NCI-H2196 (cell line): ENCODE measurements around the gene DOCK8.

Source experiments
- DNase-seq: peaks from one replicate; lab custom pipeline; 2025; ENCODE audit not compliant: unreplicated experiment; lab: John Stamatoyannopoulos, UW

The DOCK8 gene

DNA sequence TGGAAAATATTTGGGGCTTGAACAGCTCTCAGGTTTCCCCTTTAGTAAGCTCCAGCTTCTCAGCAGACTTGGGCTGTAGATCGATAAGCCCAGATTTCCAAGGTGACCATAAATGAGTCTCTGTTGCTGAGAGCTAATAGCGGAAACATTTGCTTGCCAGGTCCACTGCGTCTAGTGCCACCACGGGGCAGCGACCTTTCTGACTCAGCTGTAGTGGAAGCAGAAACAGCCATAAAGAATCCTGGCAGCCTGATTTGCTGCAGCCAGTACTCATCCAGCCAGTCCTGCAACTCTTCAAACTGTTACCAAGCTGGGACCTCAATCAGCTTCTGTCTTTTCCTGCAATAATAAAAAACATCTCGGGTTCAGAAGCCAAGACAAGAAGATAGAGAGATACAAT, 241.7 kb downstream of the DOCK8 start:
- DNase-seq: no peak

DNA sequence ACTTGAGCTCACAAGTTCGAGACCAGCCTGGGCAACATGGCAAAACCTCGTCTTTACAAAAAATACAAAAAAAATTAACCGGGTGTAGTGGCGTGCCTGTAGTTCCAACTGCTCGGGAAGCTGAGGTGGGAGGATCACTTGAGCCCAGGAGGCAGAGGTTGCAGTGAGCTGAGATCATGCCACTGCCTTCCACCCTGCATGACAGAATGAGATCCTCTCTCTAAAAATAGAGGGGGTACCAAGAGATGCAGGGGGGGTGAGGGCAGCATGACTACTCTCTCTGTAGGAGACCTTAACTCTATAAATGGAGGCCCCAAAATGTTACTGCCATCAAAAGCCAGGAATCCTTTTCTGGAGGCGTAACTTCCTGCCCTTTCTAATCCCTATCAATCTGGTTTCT, 243.9 kb downstream of the DOCK8 start:
- no peak for DNase-seq

DNA sequence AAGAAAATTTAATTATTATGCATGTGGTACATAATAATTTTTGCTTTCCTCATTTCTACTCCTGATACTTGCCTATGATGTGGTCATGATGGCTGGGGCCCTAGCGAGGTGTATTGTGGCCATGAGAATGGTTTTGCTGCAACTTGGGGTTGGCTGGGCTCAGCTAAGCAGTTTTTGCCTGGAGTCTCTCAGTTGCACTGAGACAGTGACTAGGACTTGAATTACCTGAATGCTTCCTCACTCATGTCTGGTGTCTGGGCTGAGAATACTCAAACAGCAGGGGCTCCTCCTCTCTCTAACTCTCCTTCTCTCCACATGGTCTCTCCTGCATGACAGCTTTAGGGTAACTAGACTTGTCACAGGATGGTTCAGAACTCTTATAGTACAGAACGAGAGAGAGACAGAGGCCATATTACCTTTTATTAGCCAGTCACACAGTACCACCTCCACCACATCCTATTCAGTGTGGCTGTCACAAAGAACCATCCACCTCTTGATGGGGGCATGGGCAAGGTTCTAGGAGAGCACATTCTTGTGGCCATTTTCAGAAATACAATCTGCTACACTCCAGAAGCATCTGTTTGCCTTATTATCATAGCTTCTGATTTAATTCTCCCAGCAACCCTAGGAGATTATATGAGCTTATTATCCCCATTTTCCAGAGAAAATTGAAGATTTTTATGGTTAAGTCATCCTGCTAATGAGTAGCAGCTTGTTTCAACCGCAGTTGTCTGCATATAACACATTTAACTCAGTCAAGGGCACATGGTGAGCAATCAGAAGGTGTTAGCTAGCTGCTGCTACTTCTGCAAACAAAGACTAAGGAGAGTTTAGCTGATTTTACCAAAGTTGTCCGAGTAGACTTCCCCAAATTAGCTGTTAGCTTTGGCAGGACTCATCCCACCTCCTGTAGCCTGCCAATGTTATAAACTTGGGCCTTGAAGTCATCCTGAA, 245.1 kb downstream of the DOCK8 start:
- DNase-seq: no peak

DNA sequence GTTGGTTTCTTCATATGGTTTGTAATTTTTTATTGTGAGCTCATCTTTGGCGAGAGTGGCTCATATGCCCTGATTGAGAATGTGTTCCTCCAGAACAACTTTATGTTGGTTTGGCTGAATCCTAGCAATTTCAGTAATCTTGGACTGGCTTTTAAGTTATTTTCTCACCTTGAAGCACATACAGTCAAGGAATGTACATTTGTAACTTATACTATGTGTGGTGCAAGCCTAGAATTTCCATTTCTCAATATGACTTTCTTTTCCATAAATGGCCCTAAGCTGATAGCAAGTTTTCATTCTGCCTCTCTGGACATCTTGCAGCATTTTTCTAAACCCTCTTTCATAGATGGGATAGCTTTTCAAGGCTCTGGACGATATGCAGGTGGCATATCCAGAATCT, 247.5 kb downstream of the DOCK8 start:
- DNase-seq: no peak

DNA sequence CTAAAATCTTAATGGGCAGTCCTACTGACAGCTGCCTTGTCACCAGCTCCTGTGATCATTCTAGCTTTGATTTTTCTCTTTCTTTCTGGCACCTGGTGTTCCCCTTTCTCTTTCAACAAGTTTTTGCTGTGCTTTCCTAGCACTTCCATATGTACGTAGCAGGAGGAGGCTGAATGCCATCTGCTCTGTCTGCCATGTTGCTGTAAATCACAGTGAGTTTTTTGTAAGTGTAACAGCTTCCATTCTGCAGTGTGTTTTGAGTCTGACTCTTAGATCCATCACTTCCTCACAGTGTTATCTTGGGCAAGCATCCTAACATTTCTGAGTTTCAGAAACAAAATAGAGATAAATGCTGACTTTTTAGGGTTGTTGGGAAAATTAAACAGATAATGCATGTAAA, 247.9 kb downstream of the DOCK8 start:
- no peak for DNase-seq

DNA sequence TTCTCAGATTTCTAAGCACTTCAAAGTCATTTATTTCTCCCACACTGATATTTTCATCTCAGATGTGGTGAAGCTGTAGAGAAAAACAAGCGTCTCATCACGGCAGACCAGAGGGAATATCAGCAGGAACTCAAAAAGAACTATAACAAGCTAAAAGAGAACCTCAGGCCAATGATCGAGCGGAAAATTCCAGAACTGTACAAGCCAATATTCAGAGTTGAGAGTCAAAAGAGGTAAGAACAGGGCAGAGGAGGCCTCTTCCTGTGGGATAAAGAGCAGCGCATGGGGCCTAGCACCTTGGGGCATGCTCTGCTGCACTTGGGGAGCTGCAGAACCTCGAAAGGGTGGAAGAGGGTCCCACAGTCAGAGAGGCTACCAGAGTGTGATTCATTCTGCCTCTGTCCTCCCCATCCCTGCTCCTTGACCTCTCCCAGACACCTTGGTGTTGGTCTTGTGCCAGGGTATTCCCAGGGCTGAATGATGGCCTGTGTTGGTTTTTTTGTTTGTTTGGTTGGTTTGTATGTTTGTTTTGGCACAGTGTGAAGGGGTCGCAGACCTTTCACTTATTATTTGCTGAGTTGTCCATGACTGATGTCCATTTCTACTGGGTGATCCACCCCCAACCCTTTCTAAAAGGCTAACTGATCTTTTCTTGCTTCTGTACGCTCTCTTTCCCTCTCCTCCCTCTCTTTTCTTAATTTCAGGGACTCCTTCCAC, 248.9 kb downstream of the DOCK8 start:
- DNase-seq: peak; percentile 79

DNA sequence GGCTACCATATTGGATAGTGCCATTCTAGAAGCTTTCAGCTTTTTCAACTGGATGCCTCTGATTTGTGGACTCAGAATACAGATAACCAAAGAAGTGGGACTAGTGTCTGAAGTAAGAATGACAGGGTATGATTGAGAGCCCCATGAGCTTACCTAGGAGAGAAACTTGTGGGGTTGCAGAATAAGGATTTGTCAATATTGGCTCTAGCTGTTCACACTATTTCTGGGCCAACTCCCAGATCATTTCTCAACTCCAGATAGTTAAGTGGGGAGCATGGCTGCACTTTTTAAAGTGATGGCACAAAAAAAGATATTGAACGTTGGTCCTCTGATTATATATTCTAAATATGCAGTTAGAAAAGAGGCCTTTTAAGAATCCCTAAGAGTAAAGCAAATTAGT, 252.1 kb downstream of the DOCK8 start:
- no peak for DNase-seq

DNA sequence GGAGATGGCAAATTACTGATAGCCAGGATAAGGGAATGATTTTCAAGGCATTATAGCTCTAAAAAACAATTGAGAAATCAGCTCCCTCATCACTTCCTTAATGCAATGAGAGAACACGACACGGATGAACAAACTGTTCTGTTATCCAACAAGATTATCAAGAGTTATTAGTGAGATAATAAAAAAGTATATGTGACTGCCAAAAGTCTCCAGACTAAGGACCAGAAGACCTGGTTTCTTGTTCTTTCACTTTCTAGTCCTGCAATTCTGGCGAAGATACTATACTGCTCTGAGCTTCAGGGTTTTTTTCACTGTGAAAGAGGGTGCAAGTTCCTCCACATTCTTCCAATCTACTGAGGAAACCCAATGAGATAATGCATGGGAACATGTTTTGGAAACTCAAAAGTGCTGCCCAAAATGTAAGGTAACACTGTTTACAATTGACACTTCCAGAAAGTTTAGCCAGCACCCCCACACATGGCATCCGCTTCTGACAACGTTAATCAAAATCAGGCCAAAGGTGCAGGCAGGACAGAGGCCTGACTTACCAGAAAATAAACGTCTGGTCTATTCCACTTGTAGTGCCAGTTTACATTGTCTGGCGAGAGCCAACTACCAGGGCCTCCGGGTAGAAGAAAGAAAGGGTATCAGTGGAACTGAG, 254.2 kb downstream of the DOCK8 start:
- DNase-seq: peak; percentile 38

DNA sequence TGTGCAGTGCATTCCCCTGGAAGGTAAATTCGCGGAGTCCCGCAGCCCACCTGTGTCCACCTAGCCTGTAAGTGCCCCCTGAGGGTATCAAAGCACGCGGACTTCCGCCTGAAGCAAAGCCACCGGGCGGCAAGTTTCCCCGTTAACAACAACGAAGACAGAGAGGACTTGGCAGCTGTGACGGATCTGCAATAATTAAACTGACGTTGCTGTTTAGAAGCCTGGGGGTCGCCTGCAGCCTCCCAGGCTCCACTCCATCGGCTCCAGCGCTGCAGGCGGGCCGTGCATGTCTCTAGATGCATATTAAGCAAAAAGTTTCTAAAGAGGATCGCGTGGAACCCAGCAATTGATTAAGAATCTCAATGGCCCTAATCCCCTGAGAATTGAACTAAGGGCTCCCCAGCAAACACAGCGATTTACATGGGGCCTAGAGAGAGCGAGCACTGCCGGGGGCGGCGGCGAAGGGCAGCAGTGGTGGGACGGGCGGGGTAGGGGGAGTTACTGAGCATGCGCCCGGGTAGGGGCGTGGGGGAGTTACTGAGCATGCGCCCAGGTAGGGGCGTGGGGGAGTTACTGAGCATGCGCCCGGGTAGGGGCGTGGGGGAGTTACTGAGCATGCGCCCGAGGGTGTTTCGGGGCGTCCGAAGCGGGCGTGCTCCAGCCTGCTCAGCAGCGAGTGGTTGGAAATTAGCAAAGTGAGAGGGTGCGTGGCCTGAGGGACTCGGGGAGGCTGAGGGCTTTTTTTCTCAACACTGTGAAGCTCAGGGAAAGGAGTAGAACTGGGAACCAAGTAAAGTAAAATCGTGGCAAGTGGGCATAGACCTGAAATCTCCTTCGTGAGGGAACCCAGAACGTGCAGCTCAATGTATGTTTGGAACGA, 255.2 kb downstream of the DOCK8 start:
- peak; percentile 98 for DNase-seq

DNA sequence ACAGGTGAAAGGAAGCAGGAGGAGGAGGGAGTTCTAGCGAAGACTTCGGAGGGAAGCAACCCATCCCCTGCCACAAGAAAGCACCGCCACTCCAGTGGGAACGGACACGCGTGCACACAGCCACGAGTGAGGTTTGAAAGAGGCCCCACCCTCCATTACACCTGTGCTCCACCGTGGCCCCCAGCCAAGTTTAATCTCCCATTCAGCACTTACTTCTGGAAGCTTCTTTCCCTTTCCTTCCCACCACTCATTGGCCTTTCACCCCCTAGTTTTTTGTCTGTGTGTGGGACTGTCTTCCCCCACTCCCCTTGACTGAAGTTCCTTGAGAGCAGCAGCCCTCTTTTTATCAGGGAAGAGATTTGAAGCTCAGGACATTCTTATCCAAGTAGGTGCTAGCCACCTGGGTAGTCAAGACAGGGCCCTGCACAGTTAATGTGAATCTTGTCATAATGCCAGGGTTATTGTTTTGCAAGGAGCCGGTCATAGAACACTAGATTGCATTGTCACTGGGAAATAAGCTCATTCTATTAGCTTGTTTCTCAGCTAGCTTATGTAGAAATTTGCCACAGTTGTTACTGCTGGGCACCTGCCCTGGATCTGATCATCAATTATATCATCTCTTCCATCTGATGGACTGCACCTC, 256.0 kb downstream of the DOCK8 start:
- DNase-seq: peak; percentile 50

DNA sequence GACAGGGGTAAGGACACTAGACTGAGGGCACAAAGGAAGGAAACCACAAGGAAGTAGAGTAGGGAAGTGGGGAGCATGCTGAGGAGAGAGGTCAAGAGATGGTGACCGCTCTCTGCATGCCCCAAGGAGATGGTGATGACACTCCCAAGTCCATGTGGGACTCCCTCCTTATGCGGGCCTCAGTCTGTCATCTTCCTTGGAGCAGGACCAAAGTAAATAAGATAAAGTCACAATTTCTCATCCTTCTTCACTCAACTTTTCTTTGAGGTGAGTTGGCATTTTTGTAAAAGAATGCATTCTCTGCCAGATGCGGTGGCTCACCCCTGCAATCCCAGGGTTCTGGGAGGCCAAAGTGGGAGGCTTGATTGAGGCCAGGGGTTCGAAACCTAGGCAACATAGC, 256.7 kb downstream of the DOCK8 start:
- no peak for DNase-seq

DNA sequence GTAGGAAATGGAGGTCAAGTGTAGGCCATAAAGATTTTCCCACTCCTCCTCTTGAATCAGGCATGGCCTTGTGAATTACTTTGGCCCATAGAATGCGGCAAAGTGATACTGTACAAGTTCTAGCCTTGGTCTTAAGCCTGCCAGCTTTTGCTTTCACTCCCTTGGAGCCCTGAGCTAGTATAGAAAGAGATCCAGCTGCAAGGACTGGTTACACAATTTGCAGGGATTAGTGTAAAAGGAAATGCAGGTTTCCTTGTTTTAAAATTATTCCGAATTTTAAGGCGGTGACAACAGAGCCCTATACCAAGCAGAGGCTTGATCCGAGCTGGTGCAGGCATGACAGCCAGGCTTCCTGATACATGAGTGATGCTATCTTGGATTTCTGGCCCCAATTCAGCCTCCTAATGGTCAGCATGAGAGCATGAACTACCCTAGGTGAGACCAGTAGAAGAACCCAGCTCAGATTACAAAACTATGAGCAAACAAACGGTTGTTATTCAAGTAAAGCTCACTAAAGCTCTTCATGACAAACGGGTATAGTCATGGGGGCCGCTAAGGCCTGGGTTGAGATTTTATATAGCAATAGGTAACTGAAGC, 257.9 kb downstream of the DOCK8 start:
- no peak for DNase-seq

DNA sequence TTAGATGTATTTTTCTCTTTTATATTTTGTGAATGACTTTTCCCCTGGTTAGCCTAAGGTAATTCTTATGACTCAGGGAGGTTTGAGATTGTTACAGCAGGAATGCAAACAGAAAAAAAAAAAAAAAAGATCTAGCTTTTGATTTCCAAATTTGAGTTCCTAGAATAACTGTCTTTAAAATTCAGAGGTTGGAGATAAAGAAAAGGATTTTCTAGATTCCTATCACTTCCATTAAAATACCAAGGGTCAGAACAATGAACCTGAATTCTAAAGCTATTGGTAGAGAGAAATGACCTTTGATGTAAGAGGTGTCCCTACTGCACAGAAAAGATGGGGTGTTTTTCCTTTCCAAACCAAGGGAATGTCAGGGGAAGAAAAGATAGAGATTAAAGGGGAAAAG, 262.5 kb downstream of the DOCK8 start:
- no peak for DNase-seq

DNA sequence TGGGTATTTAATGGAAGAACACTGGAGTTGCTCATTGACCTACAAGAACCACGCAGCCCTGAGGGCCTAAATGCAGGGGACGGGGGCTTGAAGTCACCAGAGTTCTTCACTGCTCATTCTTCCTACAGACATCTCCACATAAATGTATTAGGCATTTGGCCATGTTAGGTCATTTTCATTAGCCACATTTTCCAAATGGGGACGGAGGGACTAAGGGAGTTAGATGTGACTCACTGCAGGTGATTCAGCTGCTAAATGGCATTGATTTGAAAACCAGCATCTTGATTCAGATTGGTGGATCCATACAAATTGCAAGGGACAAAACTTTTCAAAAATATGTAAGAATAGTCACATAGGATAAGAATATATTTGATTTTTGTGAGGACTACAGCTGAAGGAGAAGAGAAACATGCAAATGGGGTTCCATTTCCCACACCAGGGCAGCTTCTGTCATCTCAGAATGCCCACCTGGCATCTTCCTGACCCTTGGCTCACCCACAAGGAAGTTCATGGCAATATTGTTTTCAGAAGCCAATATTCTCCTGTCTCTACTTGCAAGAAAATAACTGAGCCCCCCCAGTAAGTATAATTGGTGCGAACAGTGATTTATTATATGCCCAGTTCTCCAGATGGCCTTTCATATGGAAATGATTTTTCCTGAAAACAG, 264.8 kb downstream of the DOCK8 start:
- no peak for DNase-seq

DNA sequence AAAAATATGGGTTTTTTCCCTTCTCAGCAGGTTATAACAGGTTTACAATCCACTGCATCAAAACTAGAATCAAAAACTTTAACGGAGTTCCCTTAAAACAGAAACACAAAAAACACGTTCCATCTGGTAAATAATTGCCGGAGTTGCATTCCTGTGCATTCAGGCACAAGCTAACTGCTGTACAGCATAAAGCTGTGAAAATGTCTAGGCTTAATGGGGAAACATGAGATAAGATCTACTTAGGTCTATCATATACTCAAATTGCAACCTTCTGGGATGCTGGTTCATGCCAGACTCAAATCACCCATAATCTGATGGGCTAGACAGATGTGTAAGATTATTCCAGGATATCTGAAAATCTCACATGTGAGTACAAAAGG, 265.3 kb downstream of the DOCK8 start:
- DNase-seq: no peak

DNA sequence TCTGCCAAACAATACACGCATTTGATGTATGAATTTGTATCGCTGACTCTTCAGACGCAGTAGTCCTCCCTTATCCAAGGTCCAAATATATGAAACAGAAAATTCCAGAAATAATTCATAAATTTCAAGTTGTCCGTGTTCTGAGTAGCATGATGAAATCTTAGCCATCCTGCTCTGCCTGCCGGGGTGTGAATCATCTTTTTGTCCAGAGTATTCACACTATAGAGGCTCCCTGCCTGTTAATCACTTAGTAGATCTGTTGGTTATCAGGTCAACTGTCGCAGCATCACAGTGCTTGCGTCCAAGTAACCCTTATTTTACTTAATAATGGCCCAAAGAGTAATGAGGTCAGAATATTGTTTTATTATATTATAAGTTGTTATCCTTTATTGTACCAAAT, 268.1 kb downstream of the DOCK8 start:
- DNase-seq: no peak

DNA sequence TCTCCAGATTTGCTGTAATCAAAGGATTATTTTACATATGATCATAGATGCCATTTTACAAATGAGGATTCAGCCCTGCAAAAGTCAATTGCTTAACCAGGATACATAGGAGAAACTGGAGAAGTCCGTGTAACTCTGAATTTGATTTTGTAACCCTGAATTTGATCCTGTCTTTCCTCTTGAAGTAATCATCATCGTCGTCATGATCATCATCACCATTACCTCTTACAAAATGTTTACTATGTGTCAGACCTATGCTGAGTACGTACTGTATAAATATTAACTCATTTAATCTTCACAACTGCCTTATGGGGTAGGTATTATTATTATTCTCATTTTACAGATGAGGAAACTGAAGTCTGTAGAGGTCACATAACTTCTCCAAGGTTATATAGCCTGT, 271.5 kb downstream of the DOCK8 start:
- DNase-seq: no peak

DNA sequence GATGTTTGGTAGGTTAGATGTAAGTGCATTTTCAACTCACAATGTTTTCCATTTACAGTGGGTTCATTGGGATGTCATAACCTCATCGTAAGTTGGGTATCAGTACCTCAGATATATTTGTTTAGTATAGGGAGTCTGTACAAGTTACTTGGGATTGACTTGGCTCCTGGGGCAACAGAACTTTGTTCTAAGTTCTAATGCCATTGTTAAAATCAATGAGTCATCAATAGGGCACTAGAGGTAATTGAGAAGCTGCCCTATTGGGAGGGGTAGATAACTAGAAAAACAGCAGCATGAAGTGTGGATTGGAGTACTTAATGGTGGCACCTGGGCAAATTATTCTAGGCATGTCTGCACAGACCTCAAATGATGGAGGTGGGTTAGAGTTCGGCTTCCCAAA, 272.8 kb downstream of the DOCK8 start:
- no peak for DNase-seq

DNA sequence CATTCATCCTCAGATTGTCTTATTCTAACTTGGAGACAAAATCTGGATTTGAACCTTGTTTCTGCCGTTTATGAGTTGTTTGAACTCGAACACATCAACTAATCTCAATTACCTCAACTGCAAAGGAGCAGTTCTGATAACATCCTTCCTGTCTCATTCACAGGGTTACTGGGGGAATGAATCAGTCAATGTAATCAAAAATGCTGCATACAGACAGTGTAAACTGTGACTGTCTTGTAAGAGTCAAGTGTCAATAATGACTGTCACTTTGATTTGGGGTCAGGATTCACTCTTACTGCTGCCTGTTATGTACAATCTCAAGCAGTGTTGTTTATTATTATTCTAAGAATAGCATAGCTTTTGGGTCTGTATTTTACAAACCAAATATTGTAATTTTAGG, 273.8 kb downstream of the DOCK8 start:
- no peak for DNase-seq
